Measurements from ENCODE around the gene S1PR4. TPM values are rescaled to one million over a fixed set of nuclear protein-coding genes. Genes with fewer than 3 reads are reported as not detected.
A peak's percentile ranks its signal among the peaks of the same experiment; 100 is the strongest.
"Not testable (repeated sequence)": the region's sequence is repeated elsewhere in the genome, so short reads cannot be mapped to it uniquely, and the experiment has no call there.

Gene S1PR4
- total RNA-seq, 1 donor from 2014 or later, result 0.27 TPM

DNA sequence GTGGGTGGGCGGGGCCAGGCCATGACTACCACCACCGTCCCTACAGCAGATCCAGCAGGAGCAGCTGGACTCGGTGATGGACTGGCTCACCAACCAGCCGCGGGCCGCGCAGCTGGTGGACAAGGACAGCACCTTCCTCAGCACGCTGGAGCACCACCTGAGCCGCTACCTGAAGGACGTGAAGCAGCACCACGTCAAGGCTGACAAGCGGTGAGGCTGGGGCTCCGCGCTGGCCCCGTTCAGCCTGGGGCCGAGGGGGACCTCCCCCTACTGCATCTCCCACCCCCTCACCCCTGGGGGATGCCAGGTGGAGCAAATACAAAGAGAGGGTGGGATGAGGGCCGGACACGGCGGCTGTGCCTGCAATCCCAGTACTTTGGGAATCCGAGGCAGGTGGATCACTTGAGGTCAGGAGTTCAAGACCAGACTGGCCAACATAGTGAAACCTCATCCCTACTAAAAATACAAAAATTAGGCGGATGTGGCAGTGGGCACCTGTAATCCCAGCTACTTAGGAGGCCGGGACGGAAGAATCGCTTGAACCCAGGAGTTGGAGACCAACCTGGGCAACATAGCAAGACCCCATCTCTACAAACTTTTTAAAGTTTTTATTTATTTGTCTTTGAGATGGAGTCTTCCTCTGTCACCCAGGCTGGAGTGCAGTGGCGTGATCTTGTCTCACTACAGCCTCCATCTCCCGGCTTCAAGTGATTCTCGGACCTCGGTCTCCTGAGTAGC, 27.8 kb downstream of the S1PR4 start:
- no peak for ATAC-seq (ENCODE audit: poor library complexity)
- no peak for DNase-seq
- intact Hi-C loops (cut with DNase I), result no loop called here

DNA sequence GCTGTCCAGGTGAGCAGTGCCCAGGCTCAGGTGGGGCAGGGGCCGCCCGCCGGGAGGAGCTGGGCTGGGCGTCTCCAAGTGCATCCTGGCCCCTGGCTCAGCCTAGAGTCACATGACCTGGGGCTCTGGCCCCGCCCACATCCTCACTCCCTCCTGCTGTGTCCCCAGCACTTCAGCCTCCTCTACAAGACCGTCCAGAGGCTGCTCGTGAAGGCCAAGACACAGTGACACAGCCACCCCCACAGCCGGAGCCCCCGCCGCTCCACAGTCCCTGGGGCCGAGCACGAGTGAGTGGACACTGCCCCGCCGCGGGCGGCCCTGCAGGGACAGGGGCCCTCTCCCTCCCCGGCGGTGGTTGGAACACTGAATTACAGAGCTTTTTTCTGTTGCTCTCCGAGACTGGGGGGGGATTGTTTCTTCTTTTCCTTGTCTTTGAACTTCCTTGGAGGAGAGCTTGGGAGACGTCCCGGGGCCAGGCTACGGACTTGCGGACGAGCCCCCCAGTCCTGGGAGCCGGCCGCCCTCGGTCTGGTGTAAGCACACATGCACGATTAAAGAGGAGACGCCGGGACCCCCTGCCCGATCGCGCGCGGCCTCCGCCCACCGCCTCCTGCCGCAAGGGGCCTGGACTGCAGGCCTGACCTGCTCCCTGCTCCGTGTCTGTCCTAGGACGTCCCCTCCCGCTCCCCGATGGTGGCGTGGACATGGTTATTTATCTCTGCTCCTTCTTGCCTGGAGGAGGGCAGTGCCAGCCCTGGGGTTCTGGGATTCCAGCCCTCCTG, 29.1 kb downstream of the S1PR4 start:
- no peak for ATAC-seq (ENCODE audit: poor library complexity)
- intact Hi-C loops (cut with DNase I), result no loop called here
- no peak for DNase-seq

DNA sequence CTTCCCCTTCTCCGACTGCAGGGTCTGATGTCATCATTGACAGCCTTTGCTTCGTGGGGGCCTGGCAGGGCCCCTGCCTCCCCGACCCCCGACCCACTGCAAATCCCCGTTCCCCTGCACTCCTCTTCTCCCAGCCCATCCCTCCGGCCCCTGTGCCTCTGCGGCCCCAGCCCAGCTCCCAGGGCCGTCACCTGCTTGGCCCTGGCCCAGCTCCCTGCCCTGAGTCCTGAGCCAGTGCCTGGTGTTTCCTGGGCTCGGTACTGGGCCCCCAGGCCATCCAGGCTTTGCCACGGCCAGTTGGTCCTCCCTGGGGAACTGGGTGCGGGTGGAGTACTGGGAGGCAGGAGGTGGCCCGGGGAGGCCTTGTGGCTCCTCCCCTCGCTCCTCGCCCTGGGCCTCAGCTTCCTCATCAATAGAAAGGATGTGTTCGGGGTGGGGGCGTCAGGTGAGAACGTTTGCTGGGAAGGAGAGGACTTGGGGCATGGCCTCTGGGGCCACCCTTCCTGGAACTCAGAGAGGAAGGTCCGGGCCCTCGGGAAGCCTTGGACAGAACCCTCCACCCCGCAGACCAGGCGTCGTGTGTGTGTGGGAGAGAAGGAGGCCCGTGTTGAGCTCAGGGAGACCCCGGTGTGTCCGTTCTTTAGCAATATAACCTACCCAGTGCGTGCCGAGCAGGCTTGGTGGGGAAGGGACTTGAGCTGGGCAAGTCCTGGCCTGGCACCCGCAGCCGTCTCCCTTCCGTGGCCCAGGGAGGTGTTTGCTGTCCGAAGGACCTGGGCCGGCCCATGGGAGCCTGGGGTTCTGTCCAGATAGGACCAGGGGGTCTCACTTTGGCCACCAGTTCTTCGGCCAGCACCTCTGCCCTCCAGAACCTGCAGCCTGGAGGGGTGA, 30.0 kb downstream of the S1PR4 start:
- intact Hi-C loops (cut with DNase I), result no loop called here
- ATAC-seq (ENCODE audit: poor library complexity) (no peak), DNase-seq (no peak)

DNA sequence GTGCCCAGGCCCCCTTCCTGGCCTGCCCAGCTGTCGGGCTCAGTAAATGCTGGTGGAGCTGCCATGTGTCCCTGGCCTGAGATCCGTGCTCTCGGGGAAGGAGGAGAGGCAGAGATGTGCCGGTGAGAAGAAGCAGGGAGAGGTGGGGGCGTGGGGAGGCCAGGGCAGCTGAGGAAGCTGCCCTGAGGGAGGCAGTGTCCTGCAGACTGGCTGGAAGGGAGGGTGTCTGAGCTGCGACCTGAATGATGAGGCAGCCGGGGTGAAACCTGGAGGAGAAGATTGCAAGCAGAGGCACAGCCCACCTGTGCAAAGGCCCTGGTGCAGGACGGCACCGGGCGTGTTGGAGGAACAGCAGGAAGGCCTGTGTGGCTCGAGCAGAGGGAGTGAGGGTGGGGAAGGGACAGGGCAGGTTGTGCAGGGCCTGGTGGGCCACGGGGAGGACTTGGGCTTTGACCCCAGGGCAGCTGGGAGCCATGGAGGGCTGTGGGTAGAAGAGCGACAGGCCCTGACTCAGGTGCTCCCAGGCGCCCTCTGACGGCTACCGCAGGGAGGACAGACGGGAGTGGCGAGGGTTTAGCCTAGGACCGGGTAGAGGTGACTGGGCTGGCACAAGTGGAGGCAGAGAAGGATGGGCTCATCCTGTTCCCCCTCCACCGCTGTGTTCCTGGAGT, 31.9 kb downstream of the S1PR4 start:
- ATAC-seq (ENCODE audit: poor library complexity) (peak; percentile 69), DNase-seq (peak; percentile 78)
- intact Hi-C loops (cut with DNase I), result no loop called here

DNA sequence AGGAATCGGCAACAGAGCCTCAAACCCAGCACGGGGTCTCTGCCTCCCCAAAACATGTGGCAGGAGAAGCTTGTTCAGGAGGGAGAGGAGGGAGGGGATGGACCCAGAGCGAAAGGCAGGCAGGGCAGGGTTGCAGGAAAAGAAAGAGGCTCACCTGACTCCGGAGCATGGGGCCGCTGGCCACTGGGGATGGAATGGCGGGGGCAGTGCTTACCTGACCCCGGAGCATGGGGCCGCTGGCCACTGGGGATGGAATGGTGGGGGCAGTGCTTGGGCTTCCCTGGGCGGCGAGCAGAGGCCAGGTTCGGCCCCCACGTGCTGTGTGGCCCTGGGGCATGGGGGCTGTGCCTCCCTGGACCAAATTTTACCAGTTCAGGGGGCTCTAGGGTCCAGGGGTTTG, 32.6 kb downstream of the S1PR4 start:
- no peak for DNase-seq
- ATAC-seq (ENCODE audit: poor library complexity), result no peak
- intact Hi-C loops (cut with DNase I), result no loop called here

DNA sequence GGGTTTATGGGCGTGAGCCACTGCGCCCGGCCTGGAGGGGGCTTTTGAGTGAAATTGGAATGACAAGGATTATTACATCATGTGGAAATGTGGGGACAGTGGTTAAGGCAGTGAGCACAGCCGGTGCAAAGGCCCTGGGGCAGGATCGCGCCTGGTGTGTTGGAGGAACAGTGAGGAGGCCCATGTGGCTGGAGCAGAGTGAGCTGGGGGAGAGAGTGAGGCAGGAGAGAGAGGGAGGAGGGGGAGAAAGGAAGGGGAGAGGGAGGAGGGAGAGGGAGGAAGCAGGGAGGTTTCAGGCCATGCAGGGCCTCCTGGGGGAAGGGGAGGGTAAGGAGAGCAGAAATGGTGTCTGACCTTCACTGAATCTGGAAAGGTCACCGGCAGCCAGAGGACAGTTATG, 34.6 kb downstream of the S1PR4 start:
- no peak for ATAC-seq (ENCODE audit: poor library complexity)
- intact Hi-C loops (cut with DNase I), result no loop called here
- no peak for DNase-seq

DNA sequence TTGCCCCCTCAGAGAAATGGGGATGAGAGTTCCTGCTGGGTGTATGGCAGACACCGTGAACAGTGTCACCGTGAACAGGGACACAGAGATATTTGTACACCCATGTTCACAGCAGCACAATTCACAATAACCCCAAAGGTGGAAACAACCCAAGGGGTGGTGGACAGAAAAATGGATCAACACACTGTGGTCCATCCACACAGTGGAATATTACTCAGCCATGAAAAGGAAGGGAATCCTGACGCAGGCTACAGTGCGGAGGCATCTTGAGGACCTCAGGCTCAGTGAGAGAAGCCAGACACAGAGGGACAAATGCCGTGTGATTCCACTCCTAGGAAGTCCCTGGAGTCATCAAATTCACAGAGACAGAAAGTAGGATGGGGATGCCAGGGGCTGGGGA, 38.3 kb downstream of the S1PR4 start:
- ATAC-seq (ENCODE audit: poor library complexity) (no peak), DNase-seq (no peak)
- intact Hi-C loops (cut with DNase I), result no loop called here

DNA sequence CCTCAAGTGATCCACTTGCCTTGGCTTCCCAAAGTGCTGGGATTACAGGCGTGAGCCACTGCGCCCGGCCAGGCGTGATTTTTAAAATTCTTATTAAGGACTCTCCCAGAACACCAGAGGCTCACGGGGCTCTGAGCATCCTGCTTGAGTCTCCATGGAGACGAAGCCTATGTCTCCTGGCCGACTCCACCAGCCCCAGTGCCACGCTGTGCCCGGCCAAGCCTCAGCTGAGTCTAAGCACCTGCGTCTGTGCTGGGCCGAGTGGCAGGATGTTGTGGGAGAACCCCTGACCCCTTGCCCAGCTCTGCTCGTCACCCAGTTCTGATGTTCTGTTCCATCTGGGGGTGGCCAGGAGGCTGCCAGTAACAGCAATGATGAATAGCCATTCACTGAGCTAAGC, 42.0 kb downstream of the S1PR4 start:
- DNase-seq (no peak), ATAC-seq (ENCODE audit: poor library complexity) (no peak)
- intact Hi-C loops (cut with DNase I), result no loop called here

DNA sequence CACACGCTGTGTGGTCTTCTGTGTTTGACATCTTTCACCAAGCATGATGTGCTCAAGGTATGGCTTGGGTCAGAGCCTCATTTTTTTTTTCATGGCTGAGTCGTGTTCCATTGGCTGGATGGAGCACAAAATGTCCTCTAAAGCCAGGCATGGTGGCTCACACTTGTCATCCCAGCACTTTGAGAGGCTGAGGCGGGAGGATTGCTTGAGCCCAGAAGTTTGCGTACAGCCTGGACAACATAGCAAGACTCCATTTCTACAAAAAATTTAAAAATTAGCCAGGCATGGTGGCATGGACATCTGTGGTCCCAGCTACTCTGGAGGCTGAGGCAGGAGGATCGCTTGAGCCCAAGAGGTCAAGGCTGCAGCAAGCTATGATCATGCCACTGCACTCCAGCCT, 43.0 kb downstream of the S1PR4 start:
- intact Hi-C loops (cut with DNase I); DNase-seq; ATAC-seq (ENCODE audit: poor library complexity): not testable (repeated sequence)

DNA sequence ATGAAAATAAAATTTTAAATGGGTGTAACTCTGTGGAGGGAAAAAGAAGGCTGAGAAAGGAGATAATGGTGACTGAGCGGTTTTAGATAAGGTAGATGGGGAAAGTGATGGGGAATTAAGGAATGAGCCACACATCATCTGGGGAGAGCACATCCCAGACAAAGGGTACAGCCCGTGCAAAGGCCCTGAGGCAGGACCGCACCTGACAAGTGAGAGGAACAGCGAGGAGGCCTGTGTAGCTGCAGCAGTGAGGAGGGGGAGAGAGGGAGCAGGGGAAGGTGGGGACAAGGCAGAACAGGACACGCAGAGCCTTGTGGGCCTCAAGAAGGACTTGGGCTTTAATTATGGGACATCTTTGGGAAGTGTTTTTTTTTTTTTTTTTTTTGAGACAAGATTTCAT, 44.1 kb downstream of the S1PR4 start:
- no peak for ATAC-seq (ENCODE audit: poor library complexity)
- DNase-seq, result no peak
- intact Hi-C loops (cut with DNase I), result no loop called here

DNA sequence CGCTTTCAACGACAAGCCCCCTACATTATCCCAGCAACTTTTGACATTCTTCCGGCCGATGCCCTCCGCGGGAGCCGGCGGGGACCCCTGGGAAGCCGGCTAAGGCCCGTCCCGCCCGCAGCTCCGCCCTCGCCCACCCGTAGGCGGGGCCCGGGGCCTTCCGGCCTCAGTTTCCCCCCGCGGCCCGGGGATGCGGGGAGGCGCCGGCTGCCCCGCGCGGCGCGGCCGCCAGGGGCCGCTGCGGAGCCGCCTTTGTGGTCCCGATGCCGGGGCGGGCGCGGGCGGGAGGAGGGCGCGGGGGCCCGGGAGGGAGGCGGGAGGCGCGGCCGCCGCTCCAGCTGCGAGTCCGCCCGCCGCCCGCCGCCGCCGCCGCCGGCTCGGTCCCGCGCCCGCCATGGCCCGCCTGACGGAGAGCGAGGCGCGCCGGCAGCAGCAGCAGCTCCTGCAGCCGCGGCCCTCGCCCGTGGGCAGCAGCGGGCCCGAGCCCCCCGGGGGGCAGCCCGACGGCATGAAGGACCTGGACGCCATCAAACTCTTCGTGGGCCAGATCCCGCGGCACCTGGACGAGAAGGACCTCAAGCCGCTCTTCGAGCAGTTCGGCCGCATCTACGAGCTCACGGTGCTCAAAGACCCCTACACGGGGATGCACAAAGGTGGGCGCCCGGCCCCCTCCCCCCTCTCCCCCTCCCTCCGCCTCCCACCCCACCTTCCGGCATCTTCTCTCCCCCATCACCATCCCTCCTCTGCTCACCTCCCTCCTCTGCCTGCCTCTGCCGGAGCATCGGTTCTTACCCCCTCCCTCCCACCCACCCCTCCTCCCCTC, 46.0 kb downstream of the S1PR4 start, which contains the start of gene CELF5:
Gene CELF5 (plus strand): TSS at position 316 of the 823 bp plus-strand sequence. CDS start 79 bp downstream, at position 395.
- DNase-seq, result peak; percentile 68
- intact Hi-C loops (cut with DNase I), result no loop called here
- peak; percentile 71 for ATAC-seq (ENCODE audit: poor library complexity)

DNA sequence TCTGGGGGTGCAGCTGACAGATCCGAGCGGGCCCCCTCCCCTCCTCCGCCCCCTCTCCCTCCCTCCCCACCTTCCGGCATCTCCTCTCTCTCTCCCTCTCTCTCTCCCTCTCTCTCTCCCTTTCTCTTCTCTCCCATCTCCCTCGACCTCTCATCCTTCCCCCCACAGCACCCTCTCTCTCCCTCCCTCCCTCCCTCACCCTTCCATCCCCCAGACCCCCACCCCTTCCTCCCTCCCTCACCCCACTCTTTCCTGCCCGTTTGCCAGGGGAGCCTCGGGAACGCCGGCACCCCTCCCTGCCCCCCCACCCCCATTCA, 46.6 kb downstream of the S1PR4 start:
- ATAC-seq (ENCODE audit: poor library complexity), result no peak
- intact Hi-C loops (cut with DNase I), result no loop called here
- DNase-seq, result no peak

DNA sequence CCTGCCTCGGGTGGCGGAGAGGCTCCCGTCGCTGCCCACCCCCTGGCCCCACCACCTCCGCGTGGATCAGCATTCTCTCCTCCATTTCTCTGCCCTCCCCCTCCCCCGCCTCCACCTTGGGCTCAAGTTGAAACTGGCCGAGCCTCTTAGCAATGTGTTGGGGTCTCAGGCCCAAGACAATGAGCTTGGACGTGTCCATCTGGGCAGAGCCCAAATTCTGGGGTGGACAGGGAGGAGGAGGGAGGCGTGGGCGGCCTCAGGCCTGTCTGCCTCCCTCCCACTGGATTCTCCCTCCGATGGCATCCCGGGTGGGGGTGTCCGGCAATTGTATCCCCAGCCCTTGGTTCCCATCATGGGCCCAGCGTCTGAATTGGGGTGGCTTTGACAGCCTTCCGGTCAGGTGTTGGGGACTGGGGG, 47.1 kb downstream of the S1PR4 start:
- ATAC-seq (ENCODE audit: poor library complexity) (no peak), DNase-seq (no peak)
- intact Hi-C loops (cut with DNase I), result no loop called here

DNA sequence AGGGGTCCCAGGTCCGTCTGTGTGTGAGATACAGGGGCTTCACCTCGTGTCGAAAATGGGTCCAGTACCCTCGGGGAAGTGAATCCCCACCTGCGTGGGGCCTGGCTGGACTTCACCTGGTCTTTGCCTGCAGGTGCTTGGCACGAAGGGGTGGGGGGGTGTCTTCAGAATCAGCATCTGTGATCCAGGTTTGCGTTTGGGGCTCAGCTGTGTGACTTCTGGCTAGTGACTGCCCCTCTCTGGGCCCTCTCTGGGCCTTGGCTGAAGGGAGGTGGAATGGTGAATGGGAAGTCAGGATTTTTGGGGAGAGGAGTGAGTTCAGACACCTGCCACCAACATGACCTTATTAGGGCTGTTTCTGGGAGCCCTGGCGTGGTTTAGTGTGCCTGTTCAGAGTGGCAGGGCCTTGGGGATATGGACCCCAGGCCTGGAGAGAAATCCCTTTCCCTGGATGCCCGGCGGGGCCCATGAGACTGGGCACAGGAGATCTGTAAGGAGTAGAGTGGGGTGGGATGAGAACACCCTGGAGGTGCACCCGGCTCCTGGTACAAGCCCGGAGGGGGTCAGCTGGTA, 48.6 kb downstream of the S1PR4 start:
- DNase-seq (no peak), ATAC-seq (ENCODE audit: poor library complexity) (no peak)
- intact Hi-C loops (cut with DNase I), result no loop called here

DNA sequence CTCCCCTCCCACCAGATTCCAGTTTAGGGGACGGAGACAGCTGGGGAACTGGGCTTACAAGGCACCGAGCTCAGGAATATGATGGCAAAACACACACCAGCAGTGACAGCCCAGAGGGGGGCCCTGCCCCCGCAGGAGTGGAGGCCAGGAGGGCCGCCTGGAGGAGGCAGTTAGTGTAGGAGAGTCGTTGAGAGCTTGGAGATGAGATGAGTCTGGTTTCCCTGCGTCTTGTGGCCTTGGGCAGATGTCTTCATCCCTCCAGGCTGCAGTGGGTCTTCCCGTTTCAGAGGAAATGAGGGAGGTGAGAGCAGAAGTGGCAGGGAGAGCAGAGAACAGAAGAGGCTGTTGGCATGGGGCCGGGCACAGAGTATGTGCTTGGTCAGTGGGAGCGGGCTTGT, 50.8 kb downstream of the S1PR4 start:
- intact Hi-C loops (cut with DNase I), result no loop called here
- ATAC-seq (ENCODE audit: poor library complexity), result no peak
- DNase-seq, result no peak

All from Right ventricle myocardium superior (tissue), 1 donor.